ENCODE results near the gene TMEM259.

Gene TMEM259

DNA sequence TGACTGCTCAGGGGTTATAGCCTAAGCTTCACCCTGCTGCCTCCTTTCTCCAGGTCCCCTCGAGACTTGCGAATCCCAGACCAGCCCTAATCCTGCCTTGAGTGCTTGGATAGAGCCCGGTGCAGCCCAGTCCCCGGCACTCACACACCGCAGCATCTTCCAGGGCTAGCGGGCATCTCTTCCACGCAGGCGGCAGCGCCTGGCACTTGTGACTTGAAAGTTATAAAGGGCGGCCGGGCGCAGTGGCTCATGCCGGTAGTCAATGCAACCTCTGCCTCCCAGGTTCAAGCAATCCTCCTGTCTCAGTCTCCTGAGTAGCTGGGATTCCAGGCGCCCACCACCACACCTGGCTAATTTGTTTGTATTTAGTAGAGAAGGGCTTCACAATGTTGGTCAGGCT is 34.8 kb downstream of the TMEM259 start:
- no peak overlapping the region for H3K4me3 ChIP-seq (ENCODE audit: low read depth, low read length)
- TF ChIP-seq, protein P1, sequence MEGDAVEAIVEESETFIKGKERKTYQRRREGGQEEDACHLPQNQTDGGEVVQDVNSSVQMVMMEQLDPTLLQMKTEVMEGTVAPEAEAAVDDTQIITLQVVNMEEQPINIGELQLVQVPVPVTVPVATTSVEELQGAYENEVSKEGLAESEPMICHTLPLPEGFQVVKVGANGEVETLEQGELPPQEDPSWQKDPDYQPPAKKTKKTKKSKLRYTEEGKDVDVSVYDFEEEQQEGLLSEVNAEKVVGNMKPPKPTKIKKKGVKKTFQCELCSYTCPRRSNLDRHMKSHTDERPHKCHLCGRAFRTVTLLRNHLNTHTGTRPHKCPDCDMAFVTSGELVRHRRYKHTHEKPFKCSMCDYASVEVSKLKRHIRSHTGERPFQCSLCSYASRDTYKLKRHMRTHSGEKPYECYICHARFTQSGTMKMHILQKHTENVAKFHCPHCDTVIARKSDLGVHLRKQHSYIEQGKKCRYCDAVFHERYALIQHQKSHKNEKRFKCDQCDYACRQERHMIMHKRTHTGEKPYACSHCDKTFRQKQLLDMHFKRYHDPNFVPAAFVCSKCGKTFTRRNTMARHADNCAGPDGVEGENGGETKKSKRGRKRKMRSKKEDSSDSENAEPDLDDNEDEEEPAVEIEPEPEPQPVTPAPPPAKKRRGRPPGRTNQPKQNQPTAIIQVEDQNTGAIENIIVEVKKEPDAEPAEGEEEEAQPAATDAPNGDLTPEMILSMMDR (IDR thresholded peaks at IDR 0.05; ENCODE audit: control insufficient read depth, extremely low read depth, insufficient read depth), result no peak
- no peak for DNase-seq (ENCODE audit: low read depth)

DNA sequence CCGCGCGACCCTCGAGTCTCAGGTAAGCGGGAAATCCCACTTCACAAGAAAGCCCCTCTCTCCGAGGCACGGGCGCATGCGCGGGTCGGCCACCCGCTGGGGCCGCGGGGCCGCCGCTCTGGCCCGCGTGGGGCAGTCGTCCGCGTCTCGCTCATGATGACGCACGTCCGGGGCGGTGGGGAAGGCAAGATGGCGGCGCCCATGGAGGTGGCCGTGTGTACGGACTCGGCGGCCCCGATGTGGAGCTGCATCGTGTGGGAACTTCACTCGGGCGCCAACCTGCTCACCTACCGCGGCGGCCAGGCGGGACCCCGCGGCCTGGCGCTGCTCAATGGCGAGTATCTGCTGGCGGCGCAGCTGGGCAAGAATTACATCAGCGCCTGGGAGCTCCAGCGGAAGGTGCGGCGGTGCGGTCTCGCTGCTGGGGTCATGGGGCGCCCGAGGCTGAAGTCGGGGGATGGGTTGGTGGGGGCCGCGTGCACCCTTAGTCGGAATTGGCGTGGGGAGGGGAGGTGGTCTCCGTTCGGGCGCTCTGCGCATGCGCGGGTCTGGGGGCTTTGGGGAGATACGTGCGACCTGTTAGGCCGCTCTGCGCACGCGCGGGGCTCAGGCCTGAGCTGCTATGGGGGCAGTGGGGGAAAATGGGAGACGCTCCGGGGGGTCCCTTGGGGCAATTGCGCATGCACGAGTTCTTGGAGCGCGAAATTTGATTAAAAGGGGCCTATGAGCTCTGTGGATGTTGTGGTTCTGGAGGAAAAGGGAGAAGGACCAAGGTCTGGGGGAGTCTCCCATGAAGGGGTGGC is 36.6 kb downstream of the TMEM259 start, which contains the start of gene WDR18:
WDR18 (plus strand) TSS at position 181 of the 803 bp plus-strand sequence; CDS start at position 190, 9 bp downstream.
- TF ChIP-seq, protein P1 (IDR thresholded peaks at IDR 0.05; ENCODE audit: control insufficient read depth, extremely low read depth, insufficient read depth), result no peak
- peak within 1 kb of the TSS; percentile 98 for H3K4me3 ChIP-seq (ENCODE audit: low read depth, low read length)
- peak; percentile 50 for DNase-seq (ENCODE audit: low read depth)

DNA sequence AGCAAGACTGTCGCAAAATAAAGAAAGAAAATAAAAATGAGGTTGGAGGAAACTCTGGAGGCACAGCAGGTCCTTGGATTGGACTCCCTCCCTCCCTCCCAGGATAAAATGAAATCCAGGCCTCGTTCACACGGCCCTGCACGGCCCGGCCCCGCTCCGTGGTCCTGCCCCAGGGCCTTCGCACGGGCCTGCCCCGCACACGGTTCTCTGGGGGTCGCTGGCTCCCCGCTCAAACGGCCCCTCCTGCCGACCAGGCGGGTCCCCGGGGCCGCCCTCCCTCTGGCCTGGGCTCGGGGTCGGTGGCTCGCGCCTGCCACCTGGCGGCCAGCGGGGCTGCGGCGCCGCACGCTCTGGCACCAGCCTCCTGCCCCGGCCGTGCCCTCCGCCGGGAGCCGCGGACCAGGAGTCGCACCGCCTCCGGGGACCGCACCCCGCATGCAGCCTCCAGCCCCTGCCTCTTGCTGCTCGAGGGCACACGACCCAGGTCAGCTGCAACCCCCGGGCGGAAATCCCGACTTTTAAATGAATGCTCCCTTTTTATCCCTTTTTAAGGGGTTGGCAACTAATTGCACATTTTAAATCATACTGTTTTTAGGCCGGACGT is 38.3 kb downstream of the TMEM259 start:
- TF ChIP-seq, protein P1 (IDR thresholded peaks at IDR 0.05; ENCODE audit: control insufficient read depth, extremely low read depth, insufficient read depth), result peak; percentile 96
- DNase-seq (ENCODE audit: low read depth), result no peak
- peak overlapping the region; percentile 38 for H3K4me3 ChIP-seq (ENCODE audit: low read depth, low read length)

DNA sequence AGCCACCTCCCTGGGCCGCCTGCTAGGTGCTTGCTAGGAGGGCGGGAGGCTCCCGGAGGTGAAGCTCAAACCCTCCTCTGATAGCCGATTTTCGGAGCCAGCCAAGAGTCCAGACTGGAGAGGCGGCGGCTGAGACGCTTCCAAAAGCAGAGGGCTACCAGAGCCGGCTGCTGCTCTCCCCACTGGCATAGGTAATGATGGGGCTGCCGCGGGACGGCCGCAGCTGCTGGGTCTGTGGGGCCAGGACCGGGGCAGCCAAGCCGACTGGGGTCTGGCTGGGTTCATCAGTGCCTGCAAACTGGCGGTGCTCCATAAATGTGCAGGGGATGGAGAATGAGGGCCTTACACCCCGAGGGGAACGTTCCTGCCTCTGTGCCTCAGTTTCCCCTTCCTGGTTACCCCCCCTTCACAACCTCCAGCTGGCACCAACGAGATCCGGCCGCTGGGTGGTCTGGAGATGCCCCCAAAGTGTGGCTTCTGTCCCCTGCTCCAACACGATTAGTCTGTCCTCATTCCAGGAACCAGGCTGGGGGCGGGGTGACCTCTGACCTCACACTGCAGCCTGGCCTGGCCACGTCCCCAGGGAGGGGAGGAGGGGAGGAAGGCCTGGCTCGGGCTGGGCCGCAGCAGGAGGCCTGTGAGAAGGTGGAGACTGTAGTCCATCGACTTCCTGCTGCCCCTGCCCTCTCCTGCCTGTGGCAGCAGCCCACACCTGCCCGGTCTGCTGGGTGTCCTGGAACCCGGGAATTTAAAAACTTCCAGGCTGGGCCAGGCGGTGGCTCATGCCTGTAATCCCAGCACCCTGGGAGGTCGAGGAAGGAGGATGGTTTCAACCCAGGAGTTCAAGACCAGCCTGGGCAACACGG is 40.6 kb downstream of the TMEM259 start:
- no peak overlapping the region for H3K4me3 ChIP-seq (ENCODE audit: low read depth, low read length)
- TF ChIP-seq, protein P1 (IDR thresholded peaks at IDR 0.05; ENCODE audit: control insufficient read depth, extremely low read depth, insufficient read depth), result no peak
- no peak for DNase-seq (ENCODE audit: low read depth)

DNA sequence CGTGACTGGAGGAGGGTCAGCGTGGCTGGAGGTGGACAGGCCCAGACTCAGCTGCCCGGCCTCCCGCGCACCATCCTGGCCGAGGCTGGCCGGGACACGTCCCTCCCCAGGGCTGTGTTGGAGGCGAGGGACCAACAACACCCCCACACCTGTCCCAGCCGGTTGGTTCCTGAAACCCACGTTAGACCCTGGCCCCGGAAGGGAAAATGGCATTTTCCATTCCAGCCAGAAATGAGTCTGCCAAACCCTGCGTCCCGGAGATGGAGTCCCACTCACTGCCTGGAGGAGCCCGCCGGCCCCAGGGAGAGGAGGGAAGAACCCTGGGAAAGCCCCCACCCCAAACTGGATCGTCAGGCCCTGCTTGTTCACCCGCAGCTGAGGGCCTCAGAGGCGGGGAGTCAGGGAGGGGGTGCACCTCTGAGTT is 41.6 kb downstream of the TMEM259 start:
- no peak overlapping the region for H3K4me3 ChIP-seq (ENCODE audit: low read depth, low read length)
- TF ChIP-seq, protein P1 (IDR thresholded peaks at IDR 0.05; ENCODE audit: control insufficient read depth, extremely low read depth, insufficient read depth), result no peak
- DNase-seq (ENCODE audit: low read depth), result no peak

DNA sequence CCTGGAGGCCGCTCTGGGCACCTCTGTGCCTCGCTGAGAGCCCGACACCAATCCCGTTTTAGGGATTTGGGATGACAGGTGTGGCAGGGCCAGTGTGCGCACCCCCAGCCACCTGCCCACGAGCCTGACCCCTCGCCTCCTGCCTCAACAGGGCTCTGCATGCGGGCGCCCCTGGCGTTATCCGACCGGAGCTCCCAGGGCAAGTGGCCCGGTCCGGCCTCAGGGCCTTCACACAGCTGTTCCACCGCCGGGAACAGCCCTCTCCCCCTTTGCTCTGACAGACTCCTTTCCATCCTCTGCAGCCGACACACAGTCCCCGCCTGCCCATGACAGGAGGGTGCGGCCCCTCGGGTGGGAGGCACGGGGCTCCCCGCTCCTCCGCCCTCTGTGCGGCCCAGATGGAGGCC is 43.9 kb downstream of the TMEM259 start:
- H3K4me3 ChIP-seq (ENCODE audit: low read depth, low read length), result no peak overlapping the region
- TF ChIP-seq, protein P1 (IDR thresholded peaks at IDR 0.05; ENCODE audit: control insufficient read depth, extremely low read depth, insufficient read depth), result no peak

More for the DNA sequence above, 43.9 kb downstream of the TMEM259 start:
- DNase-seq (ENCODE audit: low read depth), result no peak

Measured in LNCaP clone FGC (cell line).